ENCODE results near the gene DHRS4L2. TPM values are rescaled to one million over a fixed set of nuclear protein-coding genes. Genes with fewer than 3 reads are reported as not detected.
"Not testable (repeated sequence)": the region's sequence is repeated elsewhere in the genome, so short reads cannot be mapped to it uniquely, and the experiment has no call there.

The DHRS4L2 gene
- total and polyA plus RNA-seq, 5 donors = 15.5 to 44.2 (median 21.0) TPM

- not testable (repeated sequence) for H3K4me3 ChIP-seq (ENCODE audit: low read length); H3K27me3 ChIP-seq (ENCODE audit: control insufficient read depth, insufficient read depth); ATAC-seq; H3K4me1 ChIP-seq (ENCODE audit: control insufficient read depth, insufficient read depth, low read length); DNase-seq; H3K9me3 ChIP-seq (ENCODE audit: control insufficient read depth, low read length); H3K27ac ChIP-seq (ENCODE audit: low read length)
- intact Hi-C loops (cut with DNase I) = loop anchor here in 1 of 4 donors (5.0 kb wide), 1 partner anchor 43 kb away; no protein-coding TSS in a partner anchor
These were observed 14.7 kb upstream of the DHRS4L2 start for GRCh38 chr14:23974041-23974440.

- H3K27me3 ChIP-seq (ENCODE audit: control insufficient read depth, insufficient read depth); intact Hi-C loops (cut with DNase I); H3K27ac ChIP-seq (ENCODE audit: low read length); H3K4me1 ChIP-seq (ENCODE audit: control insufficient read depth, insufficient read depth, low read length); H3K9me3 ChIP-seq (ENCODE audit: control insufficient read depth, low read length); H3K4me3 ChIP-seq (ENCODE audit: low read length): not testable (repeated sequence)
- DNase-seq (peak; percentile 20 to 69 (median 61)), ATAC-seq (peak; percentile 60 to 65)
- WGBS = 52% methylated on average over 2 of the region's 2 CpGs
These were observed 11.5 kb upstream of the DHRS4L2 start for GRCh38 chr14:23977208-23977607.

GRCh38 chr14:23981951-23982813, 6.5 kb upstream of the DHRS4L2 start:
- H3K27ac ChIP-seq (ENCODE audit: low read length); DNase-seq; H3K9me3 ChIP-seq (ENCODE audit: control insufficient read depth, low read length); ATAC-seq; H3K4me1 ChIP-seq (ENCODE audit: control insufficient read depth, insufficient read depth, low read length); H3K4me3 ChIP-seq (ENCODE audit: low read length); H3K27me3 ChIP-seq (ENCODE audit: control insufficient read depth, insufficient read depth): not testable (repeated sequence)
- intact Hi-C loops (cut with DNase I) = loop anchor here in 2 of 4 donors (10.0 kb wide), 1 partner anchor 113 kb away; the partner anchor contains the start of gene PCK2 (in 2 of the 2)
- 83% methylated on average over 10 of the region's 10 CpGs for WGBS

DNA sequence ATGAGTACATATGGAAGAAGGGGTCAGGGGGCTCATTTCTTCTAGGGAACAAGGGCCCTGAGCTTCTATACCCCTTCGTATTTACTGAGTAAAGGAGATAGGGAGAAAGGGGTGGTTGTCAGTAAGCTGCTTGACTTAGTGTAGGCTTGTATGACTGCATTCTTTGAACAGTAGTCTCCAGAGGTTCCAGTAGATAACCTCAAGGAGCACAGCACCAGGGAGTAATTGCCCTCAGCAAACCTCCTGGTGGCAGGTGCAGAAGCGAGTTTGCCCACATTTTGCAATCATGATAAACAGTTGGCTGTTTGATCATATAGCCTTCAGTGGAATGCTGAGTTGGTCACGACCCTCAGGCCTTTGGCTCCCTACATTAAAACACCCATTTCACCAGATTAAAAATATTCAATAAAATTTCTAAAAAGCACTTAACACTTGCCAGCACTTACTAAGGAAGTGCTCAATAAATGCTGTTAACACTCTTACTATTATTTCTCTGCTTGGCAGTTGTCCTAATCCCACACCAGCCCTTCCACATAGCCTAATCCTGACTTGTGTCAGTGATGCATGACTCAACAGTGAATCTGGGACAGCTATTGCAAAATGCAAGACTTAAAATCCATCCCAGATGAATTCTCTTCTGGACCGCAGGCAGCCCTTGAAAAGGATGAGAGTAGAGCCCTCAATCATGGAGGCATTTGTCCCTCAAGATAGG, 3.7 kb upstream of the DHRS4L2 start:
- DNase-seq (peak in 2 of 3 donors; percentile 20 to 33), ATAC-seq (peak; percentile 47 to 67)
- Histone ChIP-seq H3K4me3 (ENCODE audit: low read length) (no peak overlapping the region), H3K4me1 (ENCODE audit: control insufficient read depth, insufficient read depth, low read length) (no peaks in the 10 kb centered on the region), H3K9me3 (ENCODE audit: control insufficient read depth, low read length) (no peaks in the 10 kb centered on the region), H3K27me3 (ENCODE audit: control insufficient read depth, insufficient read depth) (no peaks in the 10 kb centered on the region), H3K27ac (ENCODE audit: low read length) (no peak overlapping the region)
- intact Hi-C loops (cut with DNase I) = loop anchor here in 2 of 4 donors (5.0 to 10.0 kb wide), 2 partner anchors 52 to 110 kb away; partner anchors contain the start of gene PCK2 (in 2 of the 2)
- WGBS = 63% methylated on average over 4 of the region's 4 CpGs

- H3K9me3 ChIP-seq (ENCODE audit: control insufficient read depth, low read length); H3K27me3 ChIP-seq (ENCODE audit: control insufficient read depth, insufficient read depth); H3K27ac ChIP-seq (ENCODE audit: low read length); H3K4me1 ChIP-seq (ENCODE audit: control insufficient read depth, insufficient read depth, low read length); H3K4me3 ChIP-seq (ENCODE audit: low read length); DNase-seq: not testable (repeated sequence)
- intact Hi-C loops (cut with DNase I) = loop anchor here in 2 of 4 donors (5.0 to 10.0 kb wide), 2 partner anchors 49 to 107 kb away; partner anchors contain the start of gene PCK2 (in 2 of the 2)
- ATAC-seq = peak in 1 of 2 donors; percentile 9
- 67% methylated on average over 6 of the region's 6 CpGs for WGBS
These were observed 514 bp upstream of the DHRS4L2 start for GRCh38 chr14:23988223-23988606.

GRCh38 chr14:23989734-23990445, 1.2 kb downstream of the DHRS4L2 start:
- not testable (repeated sequence) for H3K9me3 ChIP-seq (ENCODE audit: control insufficient read depth, low read length); H3K4me1 ChIP-seq (ENCODE audit: control insufficient read depth, insufficient read depth, low read length); H3K4me3 ChIP-seq (ENCODE audit: low read length); H3K27me3 ChIP-seq (ENCODE audit: control insufficient read depth, insufficient read depth); H3K27ac ChIP-seq (ENCODE audit: low read length)
- intact Hi-C loops (cut with DNase I) = loop anchor here in 2 of 4 donors (5.0 to 10.0 kb wide), 2 partner anchors 47 to 105 kb away; partner anchors contain the start of gene PCK2 (in 2 of the 2)
- peak; percentile 65 to 79 (median 75) for DNase-seq
- peak; percentile 7 to 20 for ATAC-seq
- WGBS = 60% methylated on average over 21 of the region's 21 CpGs

DNA sequence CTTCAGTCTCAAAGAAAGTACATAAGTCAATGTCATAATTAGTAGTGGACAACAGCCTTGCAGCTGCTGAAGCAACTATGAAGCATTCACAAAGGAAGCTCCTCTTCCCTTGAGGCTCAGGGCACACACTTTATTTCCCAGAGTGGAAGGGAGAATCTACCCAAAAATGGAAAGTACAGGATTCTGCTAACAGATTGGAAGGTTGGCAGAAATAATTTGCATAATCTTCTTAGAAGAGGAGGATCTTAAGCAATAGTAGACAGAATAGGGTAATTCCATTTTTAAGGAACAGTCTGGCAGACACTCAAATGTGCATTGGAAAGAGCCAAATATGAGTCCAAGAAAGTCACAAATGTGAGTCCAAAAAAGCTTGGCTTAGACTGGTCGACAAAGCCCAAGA, 2.2 kb downstream of the DHRS4L2 start:
- 65% methylated on average over 1 of the region's 1 CpG for WGBS
- intact Hi-C loops (cut with DNase I); ATAC-seq: not testable (repeated sequence)

GRCh38 chr14:23993042-23993441, 4.3 kb downstream of the DHRS4L2 start:
- WGBS = 82% methylated on average over 3 of the region's 3 CpGs
- intact Hi-C loops (cut with DNase I); H3K27me3 ChIP-seq (ENCODE audit: control insufficient read depth, insufficient read depth); DNase-seq; ATAC-seq; H3K9me3 ChIP-seq (ENCODE audit: control insufficient read depth, low read length); H3K4me3 ChIP-seq (ENCODE audit: low read length); H3K27ac ChIP-seq (ENCODE audit: low read length); H3K4me1 ChIP-seq (ENCODE audit: control insufficient read depth, insufficient read depth, low read length): not testable (repeated sequence)

More for the DNA sequence above, 2.2 kb downstream of the DHRS4L2 start:
- not testable (repeated sequence) for H3K27me3 ChIP-seq (ENCODE audit: control insufficient read depth, insufficient read depth); H3K4me1 ChIP-seq (ENCODE audit: control insufficient read depth, insufficient read depth, low read length); H3K4me3 ChIP-seq (ENCODE audit: low read length); H3K27ac ChIP-seq (ENCODE audit: low read length); DNase-seq; H3K9me3 ChIP-seq (ENCODE audit: control insufficient read depth, low read length)

- ATAC-seq; H3K9me3 ChIP-seq (ENCODE audit: control insufficient read depth, low read length); intact Hi-C loops (cut with DNase I); H3K27ac ChIP-seq (ENCODE audit: low read length); DNase-seq; H3K27me3 ChIP-seq (ENCODE audit: control insufficient read depth, insufficient read depth); H3K4me3 ChIP-seq (ENCODE audit: low read length); H3K4me1 ChIP-seq (ENCODE audit: control insufficient read depth, insufficient read depth, low read length): not testable (repeated sequence)
These were observed 7.3 kb downstream of the DHRS4L2 start for GRCh38 chr14:23996009-23996408.

DNA sequence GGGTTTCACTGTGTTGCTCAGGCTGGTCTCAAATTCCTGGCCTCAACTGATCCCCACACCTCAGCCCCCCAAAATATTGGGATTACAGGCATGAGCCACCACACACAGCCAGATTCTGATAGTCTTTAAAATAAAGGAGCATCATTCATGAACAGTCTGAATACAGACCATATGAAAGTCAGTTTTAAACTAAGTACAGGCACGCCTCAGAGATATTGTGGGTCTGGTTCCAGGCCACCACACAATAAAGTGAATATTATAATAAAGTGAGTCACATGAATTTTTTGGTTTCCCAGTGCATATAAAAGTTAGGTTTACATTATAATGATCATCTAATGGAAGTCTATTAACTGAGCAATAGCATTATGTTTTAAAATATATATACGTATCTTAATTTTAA, 8.1 kb downstream of the DHRS4L2 start:
- WGBS = 95% methylated on average over 1 of the region's 2 CpGs
- intact Hi-C loops (cut with DNase I) = not testable (repeated sequence)

More for the DNA sequence above, 8.1 kb downstream of the DHRS4L2 start:
- H3K4me1 ChIP-seq (ENCODE audit: control insufficient read depth, insufficient read depth, low read length); DNase-seq; H3K4me3 ChIP-seq (ENCODE audit: low read length); ATAC-seq; H3K9me3 ChIP-seq (ENCODE audit: control insufficient read depth, low read length); H3K27ac ChIP-seq (ENCODE audit: low read length); H3K27me3 ChIP-seq (ENCODE audit: control insufficient read depth, insufficient read depth): not testable (repeated sequence)

All from right cardiac atrium (tissue), 5 donors.